ENCODE measurements around the gene THRAP3.

THRAP3 gene

DNA sequence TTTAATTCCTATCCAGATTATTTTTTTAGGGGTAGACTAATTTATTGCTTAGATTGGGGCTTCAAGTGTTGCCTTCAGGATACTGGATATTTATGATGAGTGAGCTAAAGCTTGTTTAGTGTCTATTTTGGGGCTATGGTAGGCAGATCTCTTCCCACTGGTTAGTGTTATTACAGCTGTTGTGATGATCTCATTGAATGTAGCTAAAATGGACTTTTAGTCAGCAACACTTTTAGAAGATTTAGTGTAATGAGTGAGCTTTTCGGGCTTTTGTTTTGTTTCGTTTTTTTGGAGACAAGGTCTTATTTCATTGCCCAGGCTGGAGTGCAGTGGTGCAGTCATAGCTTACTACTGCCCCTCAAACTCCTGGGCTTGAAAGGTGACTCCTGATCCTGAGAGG lies 14.2 kb downstream of the THRAP3 start:
- no peak for ATAC-seq (ENCODE audit: low read depth)
- Histone ChIP-seq H3K4me1 (ENCODE audit: insufficient read depth, poor library complexity, severe bottlenecking) (no peaks in the 10 kb centered on the region), H3K27me3 (ENCODE audit: insufficient read depth, poor library complexity, severe bottlenecking) (no peaks in the 10 kb centered on the region), H3K9me3 (ENCODE audit: severe bottlenecking) (no peaks in the 10 kb centered on the region), H3K4me3 (ENCODE audit: severe bottlenecking) (no peak overlapping the region), H3K36me3 (ENCODE audit: low read depth) (peaks cover 72% of the 10 kb centered on the region), H3K27ac (ENCODE audit: poor library complexity, severe bottlenecking) (no peak overlapping the region)
- TF ChIP-seq CTCF (IDR thresholded peaks at IDR 0.05; ENCODE audit: poor library complexity, severe bottlenecking): no peak
- no peak for DNase-seq (ENCODE audit: low spot score)

DNA sequence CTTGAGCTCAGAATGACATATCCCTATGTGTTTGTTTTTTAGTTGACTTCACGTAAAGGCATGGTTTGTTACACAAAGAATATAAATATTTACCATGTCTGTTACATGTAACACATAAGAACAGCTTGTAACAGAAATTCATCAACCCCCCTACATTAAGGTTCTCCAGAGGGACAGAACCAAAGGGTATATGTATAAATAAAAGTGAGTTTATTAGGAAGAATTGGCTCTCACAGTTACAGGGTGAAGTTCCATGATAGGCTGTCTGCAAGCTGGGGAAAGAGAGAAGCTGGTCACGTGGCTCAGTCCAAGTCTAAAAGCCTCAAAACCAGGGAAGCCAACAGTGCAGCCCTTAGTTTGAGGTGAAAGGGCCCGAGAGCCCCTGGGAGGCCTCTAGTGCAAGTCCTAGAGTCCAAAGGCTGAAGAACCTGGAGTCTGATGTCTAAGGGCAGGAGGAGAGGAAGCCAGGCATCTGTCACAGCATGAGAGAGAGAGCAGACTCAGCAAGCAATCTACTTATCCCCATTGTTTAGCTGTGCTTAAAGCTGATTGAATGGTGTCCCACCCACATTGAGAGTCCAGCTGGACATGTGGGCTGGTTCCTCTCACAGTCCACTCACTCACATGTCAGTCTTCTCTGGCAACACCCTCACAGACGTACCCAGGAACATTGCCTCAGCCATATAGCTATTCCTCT lies 15.8 kb downstream of the THRAP3 start:
- DNase-seq (ENCODE audit: low spot score) (no peak), ATAC-seq (ENCODE audit: low read depth) (no peak)
- Histone ChIP-seq H3K9me3 (ENCODE audit: severe bottlenecking) (no peaks in the 10 kb centered on the region), H3K27ac (ENCODE audit: poor library complexity, severe bottlenecking) (no peak overlapping the region), H3K36me3 (ENCODE audit: low read depth) (peaks cover 58% of the 10 kb centered on the region), H3K4me1 (ENCODE audit: insufficient read depth, poor library complexity, severe bottlenecking) (peaks cover 10% of the 10 kb centered on the region), H3K27me3 (ENCODE audit: insufficient read depth, poor library complexity, severe bottlenecking) (no peaks in the 10 kb centered on the region), H3K4me3 (ENCODE audit: severe bottlenecking) (no peak overlapping the region)
- TF ChIP-seq CTCF (IDR thresholded peaks at IDR 0.05; ENCODE audit: poor library complexity, severe bottlenecking): no peak

GRCh38 chr1:36247538-36247937 lies 23.3 kb downstream of the THRAP3 start:
- Histone ChIP-seq H3K9me3 (ENCODE audit: severe bottlenecking) (no peaks in the 10 kb centered on the region), H3K27ac (ENCODE audit: poor library complexity, severe bottlenecking) (peak overlapping the region; percentile 70), H3K27me3 (ENCODE audit: insufficient read depth, poor library complexity, severe bottlenecking) (no peaks in the 10 kb centered on the region), H3K4me3 (ENCODE audit: severe bottlenecking) (no peak overlapping the region), H3K4me1 (ENCODE audit: insufficient read depth, poor library complexity, severe bottlenecking) (peaks cover 45% of the 10 kb centered on the region), H3K36me3 (ENCODE audit: low read depth) (peaks cover 25% of the 10 kb centered on the region)
- no peak for TF ChIP-seq CTCF (IDR thresholded peaks at IDR 0.05; ENCODE audit: poor library complexity, severe bottlenecking)
- ATAC-seq (ENCODE audit: low read depth) (no peak), DNase-seq (ENCODE audit: low spot score) (no peak)

- TF ChIP-seq CTCF (IDR thresholded peaks at IDR 0.05; ENCODE audit: poor library complexity, severe bottlenecking): no peak
- Histone ChIP-seq H3K36me3 (ENCODE audit: low read depth) (peaks cover 25% of the 10 kb centered on the region), H3K9me3 (ENCODE audit: severe bottlenecking) (no peaks in the 10 kb centered on the region), H3K27me3 (ENCODE audit: insufficient read depth, poor library complexity, severe bottlenecking) (no peaks in the 10 kb centered on the region), H3K4me3 (ENCODE audit: severe bottlenecking) (no peak overlapping the region), H3K27ac (ENCODE audit: poor library complexity, severe bottlenecking) (peak overlapping the region; percentile 70), H3K4me1 (ENCODE audit: insufficient read depth, poor library complexity, severe bottlenecking) (peaks cover 46% of the 10 kb centered on the region)
- DNase-seq (ENCODE audit: low spot score): peak; percentile 68
- ATAC-seq (ENCODE audit: low read depth): peak; percentile 54
These were observed 24.1 kb downstream of the THRAP3 start for GRCh38 chr1:36248250-36248894.
